ENCODE data around the gene TMCO6. TPM values are rescaled to one million over a fixed set of nuclear protein-coding genes. Genes with fewer than 3 reads are reported as not detected.
"Not testable (repeated sequence)": the region's sequence is repeated elsewhere in the genome, so short reads cannot be mapped to it uniquely, and the experiment has no call there.

Gene TMCO6
- total RNA-seq, 1 donor from 2014 or later = 31.9 TPM

- DNase-seq (ENCODE audit: extremely low read depth, low read depth, low spot score) = no peak
These were observed 8.8 kb upstream of the TMCO6 start for GRCh38 chr5:140630292-140631035.

GRCh38 chr5:140631036-140631417 lies 8.2 kb upstream of the TMCO6 start:
- no peak for DNase-seq (ENCODE audit: extremely low read depth, low read depth, low spot score)

- DNase-seq (ENCODE audit: extremely low read depth, low read depth, low spot score) = no peak
These were observed 7.4 kb upstream of the TMCO6 start for GRCh38 chr5:140631831-140632365.

GRCh38 chr5:140632366-140633020 lies 6.8 kb upstream of the TMCO6 start:
- DNase-seq (ENCODE audit: extremely low read depth, low read depth, low spot score) = no peak

- no peak for DNase-seq (ENCODE audit: extremely low read depth, low read depth, low spot score)
These were observed 6.2 kb upstream of the TMCO6 start, which contains the start of gene CD14 for GRCh38 chr5:140633021-140633471. Gene CD14 (minus strand): TSS chr5:140633175. CDS start chr5:140633071, 104 bp downstream.

- DNase-seq (ENCODE audit: extremely low read depth, low read depth, low spot score) = no peak
These were observed 5.8 kb upstream of the TMCO6 start for GRCh38 chr5:140633501-140633900.

- no peak for DNase-seq (ENCODE audit: extremely low read depth, low read depth, low spot score)
These were observed 5.1 kb upstream of the TMCO6 start for GRCh38 chr5:140634103-140634502.

- DNase-seq (ENCODE audit: extremely low read depth, low read depth, low spot score) = no peak
These were observed 3.7 kb upstream of the TMCO6 start for GRCh38 chr5:140635291-140636257.

- no peak for DNase-seq (ENCODE audit: extremely low read depth, low read depth, low spot score)
These were observed 1.7 kb upstream of the TMCO6 start for GRCh38 chr5:140637371-140638100.

- not testable (repeated sequence) for DNase-seq (ENCODE audit: extremely low read depth, low read depth, low spot score)
These were observed 428 bp upstream of the TMCO6 start for GRCh38 chr5:140638898-140639147.

- DNase-seq (ENCODE audit: extremely low read depth, low read depth, low spot score) = no peak
These were observed 2.5 kb downstream of the TMCO6 start for GRCh38 chr5:140641716-140642115.

- no peak for DNase-seq (ENCODE audit: extremely low read depth, low read depth, low spot score)
These were observed 3.5 kb downstream of the TMCO6 start for GRCh38 chr5:140642718-140643117.

GRCh38 chr5:140647042-140647419 lies 7.8 kb downstream of the TMCO6 start:
- no peak for DNase-seq (ENCODE audit: extremely low read depth, low read depth, low spot score)

GRCh38 chr5:140658870-140659269 lies 19.6 kb downstream of the TMCO6 start:
- DNase-seq (ENCODE audit: extremely low read depth, low read depth, low spot score) = no peak

- DNase-seq (ENCODE audit: extremely low read depth, low read depth, low spot score) = not testable (repeated sequence)
These were observed 21.1 kb downstream of the TMCO6 start for GRCh38 chr5:140660371-140660770.

GRCh38 chr5:140664030-140664358 lies 24.7 kb downstream of the TMCO6 start:
- DNase-seq (ENCODE audit: extremely low read depth, low read depth, low spot score) = no peak

GRCh38 chr5:140664359-140665119 lies 25.3 kb downstream of the TMCO6 start, which contains the start of gene WDR55:
Gene WDR55 (plus strand): TSS chr5:140664904. CDS start chr5:140664913, 9 bp downstream.
- peak; percentile 41 for DNase-seq (ENCODE audit: extremely low read depth, low read depth, low spot score)

- not testable (repeated sequence) for DNase-seq (ENCODE audit: extremely low read depth, low read depth, low spot score)
These were observed 31.8 kb downstream of the TMCO6 start for GRCh38 chr5:140671035-140671434.

GRCh38 chr5:140671472-140672125 lies 32.3 kb downstream of the TMCO6 start:
- no peak for DNase-seq (ENCODE audit: extremely low read depth, low read depth, low spot score)

Measured in glomerular endothelial cell (primary cell).